K562 (cell line): Measurements from ENCODE around the gene HDAC7. TPM values are rescaled to one million over a fixed set of nuclear protein-coding genes. Genes with fewer than 3 reads are reported as not detected.
A peak's percentile ranks its signal among the peaks of the same experiment; 100 is the strongest.

ENCODE experiments used
- CBFA2T2 ChIP-seq: fragments of 450-650 bp; conservative IDR thresholded peaks from 2 replicates; pipeline ENCODE4 v1.6.1; 2017; ENCODE audit warnings: mild to moderate bottlenecking
- CEBPB ChIP-seq: fragments of 450-650 bp; IDR thresholded peaks from 2 replicates; pipeline ENCODE4 v1.6.1; 2016; ENCODE audit warnings: missing genetic modification characterization, missing compliant biosample characterization
- CXXC5 ChIP-seq: fragments of 250-450 bp; sonication (Bioruptor Pico); IDR thresholded peaks from 2 replicates; pipeline ENCODE4 v1.8.0; 2022; ENCODE audit warnings: inconsistent platforms, mild to moderate bottlenecking, moderate library complexity
- DDX20 ChIP-seq: fragments of 450-650 bp; IDR thresholded peaks from 2 replicates; pipeline ENCODE4 v1.6.1; 2016; ENCODE audit warnings: missing genetic modification characterization, low read depth, mild to moderate bottlenecking, missing compliant biosample characterization, moderate library complexity
- DMBX1 ChIP-seq: fragments of 250-450 bp; sonication (Bioruptor Pico); IDR thresholded peaks from 2 replicates; pipeline ENCODE4 v1.8.0; 2022; ENCODE audit warnings: inconsistent platforms, mild to moderate bottlenecking, moderate library complexity, borderline replicate concordance
- E2F8 ChIP-seq: fragments of 450-650 bp; IDR thresholded peaks from 2 replicates; pipeline ENCODE4 v1.7.1; 2018; ENCODE audit warnings: mild to moderate bottlenecking, low read depth; ENCODE audit not compliant: partially characterized antibody
- FOXP1 ChIP-seq: sonication (generic); formaldehyde crosslinking; IDR thresholded peaks from 2 replicates; pipeline ENCODE4 v1.8.0; 2022; ENCODE audit warnings: mild to moderate bottlenecking, missing genetic modification reagents
- MEF2D ChIP-seq: conservative IDR thresholded peaks from 2 replicates; pipeline ENCODE4 v1.6.1; 2016; ENCODE audit warnings: low read depth, missing genetic modification characterization, missing compliant biosample characterization
- PKNOX1 ChIP-seq: fragments of 450-650 bp; IDR thresholded peaks from 2 replicates; pipeline ENCODE4 v1.6.1; 2016
- PTRF ChIP-seq: fragments of 450-650 bp; IDR thresholded peaks from 2 replicates; pipeline ENCODE4 v1.6.1; 2016; ENCODE audit warnings: mild to moderate bottlenecking, missing genetic modification characterization, missing compliant biosample characterization
- PYGO2 ChIP-seq: fragments of 450-650 bp; IDR thresholded peaks from 2 replicates; pipeline ENCODE4 v1.6.1; 2016; ENCODE audit warnings: mild to moderate bottlenecking, missing genetic modification characterization, moderate library complexity, missing compliant biosample characterization
- RBM22 ChIP-seq: fragments of 200-400 bp; formaldehyde crosslinking; IDR thresholded peaks from 2 replicates; pipeline ENCODE4 v1.6.1; 2018; ENCODE audit warnings: low read length, low read depth; ENCODE audit not compliant: poor library complexity, severe bottlenecking
- TOE1 ChIP-seq, 2 experiments: fragments of 450-650 bp in 1 of 2; sonication (generic) in 1 of 2; formaldehyde crosslinking in 1 of 2; IDR thresholded peaks; 2 replicates each; pipeline versions ENCODE4 v1.7.1 to v1.8.0; 2016 to 2022; ENCODE audit warnings: borderline replicate concordance in 2 of 2, mild to moderate bottlenecking in 2 of 2, antibody characterized with exemption in 1 of 2, inconsistent platforms in 1 of 2, low read depth in 1 of 2, missing genetic modification reagents in 1 of 2, moderate library complexity in 1 of 2
- ZNF239 ChIP-seq: fragments of 250-450 bp; sonication (Bioruptor Pico); IDR thresholded peaks from 2 replicates; pipeline ENCODE4 v1.4.0; 2020; ENCODE audit warnings: mild to moderate bottlenecking
- ZNF311 ChIP-seq: fragments of 250-450 bp; sonication (Bioruptor Pico); IDR thresholded peaks from 2 replicates; pipeline ENCODE4 v1.4.0; 2020; ENCODE audit warnings: mild to moderate bottlenecking, moderate library complexity
- polyA plus RNA-seq, 8 experiments: library from polyadenylated mRNA; depleted of rRNA in 4 of 8; stranded (reverse) in 5 of 8; unstranded in 3 of 8; fragments of >200 nt; fragmentation: Nextera tagmentation in 2 of 8; fragmentation: Illumina TruSeq in 1 of 8; extraction: Ambion mirVana in 2 of 8; extraction: Trizol in 1 of 8; gene quantifications; 2 replicates each; pipeline versions ENCODE4 v1.2.1 to v1.2.3, GENCODE V29; 2011 to 2014; ENCODE audit warnings: inconsistent platforms in 1 of 8, missing spikeins in 1 of 8
- total RNA-seq, 7 experiments: library from RNA; depleted of rRNA in 6 of 7; stranded (reverse); fragments of >200 nt in 6 of 7; fragmentation: Illumina TruSeq in 2 of 7; extraction: Trizol in 2 of 7; gene quantifications; 2 replicates each; pipeline versions ENCODE4 v1.2.1 to v1.2.3, GENCODE V29; 2011 to 2021; ENCODE audit warnings: low replicate concordance in 1 of 7

The HDAC7 gene
- total and polyA plus RNA-seq, 9 of the 15 experiments (the other 6 are each of a cell fraction or from before 2014, with no cell fraction given) = 2.5 to 129 (median 31.1) TPM

GRCh38 chr12:47851303-47851952, 31.7 kb upstream of the HDAC7 start (continued):
- 0 out of 2 replicates have a peak, but pooled peaks have one; percentile 1 for TF ChIP-seq FOXP1 (CRISPR knock-in tag)
- TF ChIP-seq E2F8 = no peak
- peak; percentile 55; the same call in 1 of the 2 replicates for TF ChIP-seq DMBX1 (CRISPR knock-in tag)
- peak; percentile 34; the same call in 1 of the 2 replicates for TF ChIP-seq CXXC5 (CRISPR knock-in tag)
- TF ChIP-seq CBFA2T2 = no peak
- no peak for TF ChIP-seq RBM22
- TF ChIP-seq TOE1 (IDR thresholded peaks at IDR 0.05; ENCODE audit: borderline replicate concordance) = no peak
- no peak for TF ChIP-seq TOE1 (CRISPR knock-in tag; IDR thresholded peaks at IDR 0.05; ENCODE audit: borderline replicate concordance, low read depth)
- TF ChIP-seq PKNOX1 = no peak
- no peak for TF ChIP-seq CEBPB (tag)
- 0 out of 2 replicates have a peak, but pooled peaks have one; percentile 9 for TF ChIP-seq ZNF239 (CRISPR knock-in tag)
- 0 out of 2 replicates have a peak, but pooled peaks have one; percentile 43 for TF ChIP-seq MEF2D (tag)
- peak; percentile 65; the same call in 1 of the 2 replicates for TF ChIP-seq ZNF311 (CRISPR knock-in tag)
- TF ChIP-seq PTRF (tag) = peak; percentile 56; the same call in 1 of the 2 replicates
- TF ChIP-seq PYGO2 = 0 out of 2 replicates have a peak, but pooled peaks have one; percentile 27
- TF ChIP-seq DDX20 (tag) = 0 out of 2 replicates have a peak, but pooled peaks have one; percentile 50
